HL-60 (cell line): ENCODE data around the gene LARP4B.

ENCODE experiments used
- DNase-seq, 2 experiments: peaks; one replicate each; pipeline ENCODE4 v3.0.0-alpha.2; 2010 to 2020; ENCODE audit warnings: low read depth in 1 of 2, low spot score in 1 of 2
- H3K27ac ChIP-seq: fragments of 250-450 bp; sonication (Bioruptor Pico); replicated peaks from 2 replicates; pipeline ENCODE4 v1.5.1; 2020; ENCODE audit warnings: mild to moderate bottlenecking, moderate library complexity
- H3K27me3 ChIP-seq: fragments of 250-450 bp; sonication (Bioruptor Pico); 2 replicates; pipeline ENCODE4 v1.5.1; 2021; ENCODE audit warnings: mild to moderate bottlenecking, moderate library complexity; ENCODE audit not compliant: insufficient read depth, poor library complexity, severe bottlenecking
- H3K4me3 ChIP-seq: replicated peaks from 2 replicates; pipeline ENCODE4 v1.5.1; 2011; ENCODE audit warnings: mild to moderate bottlenecking, control low read depth, low read length; ENCODE audit not compliant: insufficient read depth
- CTCF ChIP-seq: IDR thresholded peaks from one replicate; pipeline ENCODE4 v1.5.1; 2011; ENCODE audit warnings: low read length, control low read depth, inconsistent platforms; ENCODE audit not compliant: insufficient read depth
- GABPA ChIP-seq: IDR thresholded peaks from 2 replicates; pipeline ENCODE4 v1.6.1; 2012; ENCODE audit warnings: low read depth
- POLR2AphosphoS5 ChIP-seq: IDR thresholded peaks from 2 replicates; pipeline ENCODE4 v1.6.1; 2012; ENCODE audit warnings: low read depth
- REST ChIP-seq: IDR thresholded peaks from 2 replicates; pipeline ENCODE4 v1.6.1; 2012; ENCODE audit warnings: low read depth; ENCODE audit not compliant: insufficient replicate concordance
- SPI1 ChIP-seq: IDR thresholded peaks from 2 replicates; pipeline ENCODE4 v1.6.1; 2012; ENCODE audit warnings: low read depth, mild to moderate bottlenecking, borderline replicate concordance

The LARP4B gene

GRCh38 chr10:759898-760477 is 171.5 kb downstream of the LARP4B start:
- no peak overlapping the region for H3K4me3 ChIP-seq
- no peak for DNase-seq
- TF ChIP-seq SPI1 (no peak), CTCF (no peak), GABPA (no peak), REST (no peak), POLR2AphosphoS5 (no peak)
- H3K27ac ChIP-seq = no peak overlapping the region
- H3K27me3 ChIP-seq = no peaks in the 10 kb centered on the region
